Fibroblast of skin of right biceps (primary cell): ENCODE data around the gene AGBL1.

ENCODE experiments used
- DNase-seq: peaks from one replicate; pipeline ENCODE4 v3.0.0-alpha.2; 2013

Gene AGBL1

GRCh38 chr15:86333819-86334218 lies 254.1 kb downstream of the AGBL1 start:
- DNase-seq = no peak

DNA sequence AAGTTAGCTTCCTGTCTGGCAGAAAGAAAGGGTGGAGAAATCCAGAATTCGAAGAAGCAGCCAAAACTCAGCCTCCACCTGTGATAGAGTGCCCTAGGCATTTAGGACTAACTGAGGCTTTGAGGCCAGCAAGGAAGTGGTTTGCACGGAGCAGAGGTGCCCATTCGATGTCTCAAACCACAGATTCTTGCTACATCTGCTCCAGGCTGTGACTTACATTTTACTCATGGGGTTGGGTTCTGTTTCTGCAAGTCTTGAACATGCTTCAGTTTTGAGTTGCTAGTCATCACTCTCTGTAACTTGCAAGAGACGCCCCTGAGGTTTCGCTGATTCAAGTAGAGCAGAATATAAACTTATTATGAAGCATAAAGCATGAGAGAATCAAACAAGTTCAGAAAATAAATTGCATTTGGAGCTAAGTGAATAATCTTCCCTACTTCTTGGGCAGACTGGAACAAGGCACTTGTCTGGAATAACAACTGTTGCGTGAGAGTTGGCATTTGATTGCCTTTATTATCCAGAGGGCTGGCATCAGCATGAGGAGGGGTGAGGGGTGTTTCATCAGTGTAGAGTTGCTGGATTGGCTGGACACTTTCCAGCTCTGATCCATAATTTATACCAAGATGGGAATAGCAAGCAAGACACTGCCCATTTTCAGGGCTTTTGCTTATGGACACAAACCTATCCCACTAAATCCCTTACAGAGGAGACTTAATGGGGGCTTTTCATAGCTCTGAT lies 256.5 kb downstream of the AGBL1 start:
- DNase-seq = peak; percentile 27

DNA sequence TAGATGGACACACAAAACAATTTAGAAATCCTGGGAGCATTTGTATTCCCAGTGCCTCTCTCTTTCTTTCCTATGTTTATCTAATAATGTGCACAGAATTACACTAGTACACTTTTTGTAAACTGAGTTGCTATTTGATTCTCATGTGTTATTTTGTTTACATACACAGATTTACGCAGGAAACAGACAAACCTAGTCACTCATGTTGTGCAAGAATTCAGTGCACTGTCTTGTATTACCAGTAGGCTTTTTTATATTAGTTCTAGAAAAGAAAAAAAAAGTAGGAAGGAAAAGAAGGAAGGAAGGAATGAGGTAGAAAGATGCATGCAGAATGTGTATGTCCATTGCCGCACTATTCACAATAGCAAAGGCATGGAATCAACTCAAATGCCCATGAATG lies 257.4 kb downstream of the AGBL1 start:
- DNase-seq = no peak

GRCh38 chr15:86347245-86347644 lies 267.6 kb downstream of the AGBL1 start:
- DNase-seq = no peak

DNA sequence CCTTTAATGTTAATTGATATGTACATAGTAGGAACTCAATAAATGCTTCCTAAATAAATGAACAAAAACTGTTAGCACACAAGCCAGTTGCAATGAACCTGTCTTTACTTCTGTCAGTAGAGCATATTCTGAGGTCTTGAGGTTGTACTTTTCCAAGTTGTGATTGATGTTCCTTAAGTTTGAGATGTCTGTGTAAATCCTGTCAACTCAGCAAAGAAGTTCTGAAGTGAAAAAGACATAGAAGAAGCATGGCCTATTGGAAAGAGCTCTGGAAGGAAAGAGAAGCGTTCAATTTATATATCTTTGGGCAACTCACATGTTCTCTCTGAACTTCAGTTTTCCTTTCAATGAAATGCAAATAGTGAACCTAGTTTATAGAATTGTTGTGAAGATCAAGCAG lies 269.9 kb downstream of the AGBL1 start:
- no peak for DNase-seq

DNA sequence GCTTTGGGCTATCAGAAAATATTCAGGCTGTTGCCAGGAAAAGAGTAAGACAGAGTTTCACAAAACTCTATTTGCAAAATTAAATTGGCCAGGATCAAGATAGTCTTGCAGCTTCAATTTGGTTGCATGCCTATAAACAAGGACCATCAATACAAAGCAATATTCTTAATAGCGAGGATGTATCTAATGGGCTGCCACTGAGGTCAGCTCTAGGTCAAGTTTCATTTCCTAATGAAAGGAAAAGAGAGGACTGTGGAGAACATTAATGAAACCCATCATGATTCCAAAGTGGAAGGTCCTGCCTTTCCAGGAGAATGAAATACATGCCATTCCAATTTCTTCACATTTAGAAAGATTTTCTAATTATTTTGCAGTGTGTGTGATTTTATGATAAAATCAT lies 273.5 kb downstream of the AGBL1 start:
- DNase-seq = no peak

- DNase-seq = no peak
These were observed 275.7 kb downstream of the AGBL1 start for GRCh38 chr15:86355361-86355760.

DNA sequence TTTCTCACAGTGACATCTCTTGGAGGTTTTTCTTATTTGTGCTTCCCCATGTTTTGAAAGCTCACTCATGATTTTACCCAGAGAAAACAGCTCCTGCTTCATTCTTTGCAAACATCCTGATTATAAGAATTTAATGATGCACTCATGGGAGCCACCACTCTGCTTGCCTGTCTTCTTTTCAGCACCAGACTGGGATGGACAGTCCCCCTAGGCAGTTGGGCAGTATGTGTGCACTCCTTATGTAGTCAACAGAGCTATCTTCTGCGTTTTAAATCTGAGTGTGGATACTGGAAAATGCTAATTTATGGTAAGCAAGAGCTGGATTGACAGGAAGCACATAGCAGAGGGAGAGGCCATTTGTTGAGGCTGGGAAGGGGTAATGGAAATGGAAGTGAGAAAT lies 276.1 kb downstream of the AGBL1 start:
- DNase-seq = no peak

- no peak for DNase-seq
These were observed 282.9 kb downstream of the AGBL1 start for GRCh38 chr15:86362555-86362954.

DNA sequence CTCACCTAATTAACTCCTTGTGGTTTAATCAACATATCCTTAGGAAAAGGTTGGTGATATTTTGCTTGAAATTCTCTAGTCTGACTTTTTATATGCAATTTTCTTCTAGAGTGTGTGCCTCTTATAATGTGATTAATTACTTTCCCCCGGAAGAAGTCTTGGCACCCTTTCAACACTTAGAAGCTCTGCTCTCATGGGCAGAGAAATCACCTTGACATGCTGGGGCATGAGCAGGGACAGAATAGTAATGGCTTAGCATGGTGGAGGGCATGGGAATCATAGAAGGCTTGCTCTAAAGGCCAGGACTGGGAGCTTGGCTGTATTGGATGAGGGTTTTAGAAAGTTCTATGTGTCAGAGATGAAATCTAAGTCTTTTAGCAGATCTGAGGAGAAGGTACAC lies 293.5 kb downstream of the AGBL1 start:
- DNase-seq = no peak

DNA sequence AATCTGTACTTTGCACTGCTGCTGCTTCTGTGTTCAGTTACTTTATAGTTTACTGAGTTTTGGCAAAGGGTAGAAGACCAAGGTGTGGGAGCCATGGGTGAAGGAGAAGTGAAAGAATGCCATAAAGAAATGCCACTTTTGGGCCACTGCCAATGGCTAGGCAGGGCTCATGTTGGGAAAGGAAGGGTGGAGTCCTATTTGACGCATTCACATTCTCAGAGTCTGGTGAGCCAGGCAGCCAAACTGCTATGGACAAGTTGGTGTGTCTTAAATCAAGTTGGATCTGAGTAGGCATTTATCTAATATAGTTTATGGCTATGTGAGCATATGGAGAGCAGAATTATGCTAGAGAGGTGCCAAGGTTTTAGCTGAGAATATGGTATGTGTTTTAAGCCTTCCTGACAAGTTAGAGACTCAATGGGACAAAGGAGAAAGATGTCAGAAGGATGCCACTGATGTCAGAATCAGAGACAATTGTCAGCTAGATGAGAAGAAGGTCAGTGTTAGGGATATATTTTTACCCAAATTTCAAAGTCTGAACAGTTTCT lies 296.1 kb downstream of the AGBL1 start:
- no peak for DNase-seq

- DNase-seq = no peak
These were observed 298.2 kb downstream of the AGBL1 start for GRCh38 chr15:86377914-86378313.

GRCh38 chr15:86382341-86382740 lies 302.7 kb downstream of the AGBL1 start:
- no peak for DNase-seq

- no peak for DNase-seq
These were observed 303.9 kb downstream of the AGBL1 start for GRCh38 chr15:86383611-86384010.

DNA sequence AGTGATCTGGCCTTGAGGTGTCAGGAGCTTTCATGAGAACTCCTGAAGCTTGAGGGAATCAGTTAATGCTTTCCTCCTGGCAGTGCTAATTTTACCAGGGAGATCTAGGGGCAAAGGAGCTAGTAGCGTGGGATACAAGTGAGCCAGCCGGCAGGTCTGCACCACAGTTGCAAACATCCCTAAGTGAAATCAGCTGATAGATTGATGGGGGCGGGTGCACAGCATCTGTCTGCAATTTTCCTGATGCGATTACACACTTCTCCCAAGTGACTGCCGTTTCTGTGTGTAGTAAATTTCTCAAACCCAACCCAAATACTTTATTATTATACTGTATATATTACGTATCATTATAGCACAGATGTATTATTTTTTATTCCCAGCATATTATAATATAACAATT lies 304.5 kb downstream of the AGBL1 start:
- no peak for DNase-seq

- DNase-seq = no peak
These were observed 312.6 kb downstream of the AGBL1 start for GRCh38 chr15:86392296-86392695.

DNA sequence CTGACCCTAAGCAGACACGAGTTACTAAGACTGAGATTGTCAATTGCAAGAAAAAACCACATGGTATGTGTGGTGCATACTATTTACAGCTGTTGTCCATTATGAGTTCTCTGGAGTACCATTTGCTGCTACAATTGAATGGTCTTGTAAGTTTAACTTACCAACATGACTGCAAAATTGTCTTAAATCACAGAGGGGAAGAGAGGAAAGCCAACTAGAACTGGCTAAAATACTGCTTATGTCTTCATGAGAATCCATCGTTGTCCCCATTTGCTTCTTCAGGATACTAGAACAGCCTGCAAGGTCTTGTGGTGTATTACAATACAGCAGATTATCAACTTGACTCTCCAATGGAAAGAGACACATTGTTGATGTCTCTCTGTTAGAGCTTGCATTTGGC lies 313.2 kb downstream of the AGBL1 start:
- no peak for DNase-seq

GRCh38 chr15:86394866-86395265 lies 315.2 kb downstream of the AGBL1 start:
- DNase-seq = no peak

- DNase-seq = no peak
These were observed 319.6 kb downstream of the AGBL1 start for GRCh38 chr15:86399041-86399954.

DNA sequence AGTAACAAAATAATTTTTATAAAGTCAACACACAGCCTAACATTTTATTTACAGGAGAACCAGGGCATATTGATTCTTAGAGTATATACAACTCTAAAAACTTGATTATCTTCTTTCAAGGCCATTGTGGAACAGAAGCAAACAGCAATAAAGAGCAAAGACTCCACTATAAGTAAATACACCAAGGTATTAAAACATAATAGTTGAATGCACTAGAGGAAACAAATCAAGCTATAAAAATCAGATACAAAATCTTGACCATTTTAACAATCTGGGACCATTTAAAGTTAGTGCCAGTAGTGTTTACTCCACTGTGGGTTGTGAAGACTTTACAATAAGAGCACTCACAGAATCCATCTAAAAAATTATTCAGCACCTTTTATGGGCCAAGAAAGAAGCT lies 323.6 kb downstream of the AGBL1 start:
- DNase-seq = no peak

DNA sequence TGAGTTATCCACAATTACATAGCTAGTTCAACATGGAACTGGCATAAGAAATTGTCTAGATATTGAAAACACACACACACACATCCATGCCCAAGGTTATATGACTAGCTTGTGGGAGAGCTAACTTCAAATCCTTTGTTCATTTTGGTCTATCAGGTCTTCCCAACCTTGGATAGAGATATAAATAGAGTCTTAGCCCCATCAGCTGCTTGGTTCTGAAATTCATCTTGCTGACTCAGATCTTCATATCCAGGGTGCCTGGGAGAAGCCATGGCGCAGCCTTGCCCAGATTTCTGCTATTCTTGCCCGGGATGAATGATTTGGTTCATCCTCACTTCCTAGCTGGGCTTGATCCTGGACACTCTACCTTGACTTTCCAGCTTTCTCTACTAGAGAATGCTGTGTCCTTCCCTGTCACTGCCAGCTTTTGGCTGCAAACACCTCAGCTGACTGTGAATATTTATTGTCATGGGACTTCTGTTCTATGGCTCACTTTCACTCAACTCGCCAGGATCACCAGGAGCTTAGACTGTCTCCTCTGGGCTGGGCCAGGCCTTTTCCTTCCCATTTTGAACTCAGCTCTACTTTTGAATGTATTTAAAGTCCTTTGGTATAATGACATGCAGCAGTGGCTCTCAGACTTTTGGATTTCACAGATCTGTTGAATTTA lies 324.4 kb downstream of the AGBL1 start:
- DNase-seq = no peak

- no peak for DNase-seq
These were observed 328.6 kb downstream of the AGBL1 start for GRCh38 chr15:86408261-86408660.

GRCh38 chr15:86411916-86412315 lies 332.2 kb downstream of the AGBL1 start:
- DNase-seq = no peak
